22Rv1 (cell line): Measurements from ENCODE around the gene PPM1M.

ENCODE experiments used
- CTCF ChIP-seq: fragments of 450-650 bp; IDR thresholded peaks from 2 replicates; pipeline ENCODE4 v1.5.1; 2017; ENCODE audit warnings: mild to moderate bottlenecking
- ZFX ChIP-seq: fragments of 450-650 bp; IDR thresholded peaks from 2 replicates; pipeline ENCODE4 v1.6.1; 2017; ENCODE audit warnings: antibody characterized with exemption, borderline replicate concordance

- TF ChIP-seq CTCF (no peak), ZFX (no peak)
Measured at GRCh38 chr3:52229656-52230055, 15.9 kb upstream of the PPM1M start.
